Astrocyte (in vitro differentiated cells and primary cell): Measurements from ENCODE around the gene INHBE. TPM values are rescaled to one million over a fixed set of nuclear protein-coding genes. Genes with fewer than 3 reads are reported as not detected.
"Not testable (repeated sequence)": the region's sequence is repeated elsewhere in the genome, so short reads cannot be mapped to it uniquely, and the experiment has no call there.

Experiments
- DNase-seq: peaks from one replicate; pipeline ENCODE4 v3.0.0-alpha.2; 2010; ENCODE audit warnings: low read depth
- FAIRE-seq: peaks from 2 replicates; lab custom pipeline; 2011; peaks lifted over from hg19 to GRCh38; lab: Jason Lieb, UNC
- H2AFZ ChIP-seq: 2 replicates; pipeline ENCODE4 v1.6.0; 2012; ENCODE audit warnings: low read depth, low read length, inconsistent platforms
- H3K27ac ChIP-seq: 2 replicates; pipeline ENCODE4 v1.5.1; 2011; ENCODE audit warnings: low read depth, low read length, inconsistent platforms
- H3K27me3 ChIP-seq: 2 replicates; pipeline ENCODE4 v1.6.0; 2011; ENCODE audit warnings: low read length, inconsistent platforms; ENCODE audit not compliant: insufficient read depth
- H3K36me3 ChIP-seq: 2 replicates; pipeline ENCODE4 v1.5.1; 2011; ENCODE audit warnings: low read length, inconsistent platforms; ENCODE audit not compliant: insufficient read depth
- H3K4me1 ChIP-seq: 2 replicates; pipeline ENCODE4 v1.5.1; 2011; ENCODE audit warnings: low read length, inconsistent platforms; ENCODE audit not compliant: insufficient read depth
- H3K4me2 ChIP-seq: 2 replicates; pipeline ENCODE4 v1.6.0; 2012; ENCODE audit warnings: low read length, inconsistent platforms
- H3K4me3 ChIP-seq: 2 replicates; pipeline ENCODE4 v1.5.1; 2011; ENCODE audit warnings: low read depth, mild to moderate bottlenecking, low read length, inconsistent platforms; ENCODE audit not compliant: insufficient read depth
- H3K79me2 ChIP-seq: 2 replicates; pipeline ENCODE4 v1.6.0; 2012; ENCODE audit warnings: mild to moderate bottlenecking, low read length, inconsistent platforms; ENCODE audit not compliant: insufficient read depth
- H3K9ac ChIP-seq: 2 replicates; pipeline ENCODE4 v1.6.0; 2012; ENCODE audit warnings: mild to moderate bottlenecking, low read length, inconsistent platforms
- H3K9me3 ChIP-seq: 2 replicates; pipeline ENCODE4 v1.5.1; 2012; ENCODE audit warnings: low read depth, mild to moderate bottlenecking, low read length, inconsistent platforms; ENCODE audit not compliant: insufficient read depth
- H4K20me1 ChIP-seq: 2 replicates; pipeline ENCODE4 v1.6.0; 2012; ENCODE audit warnings: low read length, inconsistent platforms; ENCODE audit not compliant: insufficient read depth
- H3K27ac Mint-ChIP-seq: one replicate; pipeline ENCODE4 v1.8.0; 2021; ENCODE audit warnings: mild to moderate bottlenecking, mixed read lengths; ENCODE audit not compliant: unreplicated experiment
- H3K27me3 Mint-ChIP-seq: one replicate; pipeline ENCODE4 v1.8.0; 2021; ENCODE audit warnings: low read depth, mixed read lengths; ENCODE audit not compliant: unreplicated experiment
- H3K36me3 Mint-ChIP-seq: one replicate; pipeline ENCODE4 v1.8.0; 2021; ENCODE audit warnings: low read depth, mixed read lengths; ENCODE audit not compliant: unreplicated experiment
- H3K4me1 Mint-ChIP-seq: one replicate; pipeline ENCODE4 v1.8.0; 2021; ENCODE audit warnings: low read depth, mixed read lengths; ENCODE audit not compliant: unreplicated experiment
- H3K4me3 Mint-ChIP-seq: one replicate; pipeline ENCODE4 v1.8.0; 2021; ENCODE audit warnings: mild to moderate bottlenecking, moderate library complexity, mixed read lengths; ENCODE audit not compliant: unreplicated experiment
- H3K9me3 Mint-ChIP-seq: one replicate; pipeline ENCODE4 v1.8.0; 2021; ENCODE audit warnings: mild to moderate bottlenecking, mixed read lengths; ENCODE audit not compliant: unreplicated experiment
- CTCF ChIP-seq: IDR thresholded peaks from 2 replicates; pipeline ENCODE4 v1.5.1; 2011; ENCODE audit warnings: low read depth, mild to moderate bottlenecking, inconsistent platforms, low read length, moderate library complexity; ENCODE audit not compliant: insufficient read depth
- EZH2 ChIP-seq: IDR thresholded peaks from 2 replicates; pipeline ENCODE4 v1.6.1; 2012; ENCODE audit warnings: mild to moderate bottlenecking, low read length, inconsistent platforms; ENCODE audit not compliant: insufficient read depth
- total RNA-seq: library from RNA; stranded (reverse); gene quantifications from 2 replicates; pipeline ENCODE4 v1.2.1, GENCODE V29; 2021

Gene INHBE
- total RNA-seq, 1 donor from 2014 or later, result 24.6 TPM

GRCh38 chr12:57489157-57489641 lies 34.1 kb downstream of the INHBE start:
- Histone ChIP-seq H3K36me3 (peaks cover 28% of the 10 kb centered on the region), H3K9ac (peak overlapping the region; percentile 97), H3K79me2 (peaks cover 38% of the 10 kb centered on the region), H3K27me3 (no peaks in the 10 kb centered on the region), H3K4me1 (peaks cover 12% of the 10 kb centered on the region), H3K4me2 (peak overlapping the region; percentile 98), H3K27ac (no peak overlapping the region), H4K20me1 (peaks cover 36% of the 10 kb centered on the region), H3K9me3 (no peaks in the 10 kb centered on the region), H3K4me3 (peak overlapping the region; percentile 87), H2AFZ (no peak overlapping the region)
- Mint-ChIP-seq H3K36me3 (peaks cover 22% of the 10 kb centered on the region), H3K9me3 (no peaks in the 10 kb centered on the region), H3K4me3 (peak overlapping the region; percentile 93), H3K27me3 (no peaks in the 10 kb centered on the region), H3K27ac (peak overlapping the region; percentile 92), H3K4me1 (peaks cover 14% of the 10 kb centered on the region)
- DNase-seq (peak; percentile 15), FAIRE-seq (no peak)
- TF ChIP-seq EZH2, result no peak
- TF ChIP-seq CTCF, result no peak

GRCh38 chr12:57490126-57490525 lies 35.0 kb downstream of the INHBE start:
- no peaks in the 10 kb centered on the region for H3K27me3 ChIP-seq
- H3K4me1 Mint-ChIP-seq, result peaks cover 14% of the 10 kb centered on the region
- H2AFZ ChIP-seq, result no peak overlapping the region
- no peak overlapping the region for H3K27ac Mint-ChIP-seq
- H3K4me1 ChIP-seq, result peaks cover 12% of the 10 kb centered on the region
- H4K20me1 ChIP-seq, result peaks cover 36% of the 10 kb centered on the region
- H3K4me3 ChIP-seq, result no peak overlapping the region
- no peak overlapping the region for H3K4me2 ChIP-seq
- no peak overlapping the region for H3K27ac ChIP-seq
- H3K9me3 Mint-ChIP-seq, result no peaks in the 10 kb centered on the region
- no peak for FAIRE-seq
- H3K27me3 Mint-ChIP-seq, result no peaks in the 10 kb centered on the region
- H3K36me3 ChIP-seq, result peaks cover 28% of the 10 kb centered on the region
- no peaks in the 10 kb centered on the region for H3K9me3 ChIP-seq
- TF ChIP-seq CTCF (no peak), EZH2 (no peak)
- H3K9ac ChIP-seq, result no peak overlapping the region
- H3K79me2 ChIP-seq, result peaks cover 38% of the 10 kb centered on the region
- H3K4me3 Mint-ChIP-seq, result peak overlapping the region; percentile 93
- H3K36me3 Mint-ChIP-seq, result peaks cover 22% of the 10 kb centered on the region
- DNase-seq, result no peak

- H3K36me3 Mint-ChIP-seq, result peaks cover 25% of the 10 kb centered on the region
- no peaks in the 10 kb centered on the region for H3K27me3 Mint-ChIP-seq
- peaks cover 14% of the 10 kb centered on the region for H3K4me1 Mint-ChIP-seq
- no peak overlapping the region for H3K4me2 ChIP-seq
- peaks cover 37% of the 10 kb centered on the region for H4K20me1 ChIP-seq
- H3K27ac Mint-ChIP-seq, result peak overlapping the region; percentile 8
- peak overlapping the region; percentile 54 for H3K4me3 Mint-ChIP-seq
- TF ChIP-seq EZH2 (no peak), CTCF (no peak)
- H3K4me1 ChIP-seq, result peaks cover 12% of the 10 kb centered on the region
- no peaks in the 10 kb centered on the region for H3K9me3 ChIP-seq
- peaks cover 38% of the 10 kb centered on the region for H3K79me2 ChIP-seq
- DNase-seq (no peak), FAIRE-seq (peak; percentile 17)
- H3K27me3 ChIP-seq, result no peaks in the 10 kb centered on the region
- H2AFZ ChIP-seq, result no peak overlapping the region
- H3K9ac ChIP-seq, result no peak overlapping the region
- no peak overlapping the region for H3K4me3 ChIP-seq
- H3K9me3 Mint-ChIP-seq, result no peaks in the 10 kb centered on the region
- peaks cover 29% of the 10 kb centered on the region for H3K36me3 ChIP-seq
- H3K27ac ChIP-seq, result no peak overlapping the region
Observed at GRCh38 chr12:57491393-57492280, 36.5 kb downstream of the INHBE start.

GRCh38 chr12:57495051-57495701 lies 40.1 kb downstream of the INHBE start:
- Mint-ChIP-seq H3K4me1 (peaks cover 16% of the 10 kb centered on the region), H3K36me3 (peaks cover 32% of the 10 kb centered on the region)
- not testable (repeated sequence) for H3K4me2 ChIP-seq, H2AFZ ChIP-seq, H3K9ac ChIP-seq, H3K27ac Mint-ChIP-seq, H3K4me3 ChIP-seq, H3K27me3 Mint-ChIP-seq, H3K9me3 Mint-ChIP-seq, H3K4me1 ChIP-seq, FAIRE-seq, DNase-seq, H3K27ac ChIP-seq, H3K4me3 Mint-ChIP-seq, H3K27me3 ChIP-seq, H3K9me3 ChIP-seq
- Histone ChIP-seq H3K79me2 (peaks cover 16% of the 10 kb centered on the region), H4K20me1 (peaks cover 36% of the 10 kb centered on the region), H3K36me3 (peaks cover 44% of the 10 kb centered on the region)
